Measurements from ENCODE around the gene POLR1D.

- TF ChIP-seq MAX (IDR thresholded peaks at IDR 0.05; ENCODE audit: low read depth, low read length): no peak
- TF ChIP-seq, protein P1, sequence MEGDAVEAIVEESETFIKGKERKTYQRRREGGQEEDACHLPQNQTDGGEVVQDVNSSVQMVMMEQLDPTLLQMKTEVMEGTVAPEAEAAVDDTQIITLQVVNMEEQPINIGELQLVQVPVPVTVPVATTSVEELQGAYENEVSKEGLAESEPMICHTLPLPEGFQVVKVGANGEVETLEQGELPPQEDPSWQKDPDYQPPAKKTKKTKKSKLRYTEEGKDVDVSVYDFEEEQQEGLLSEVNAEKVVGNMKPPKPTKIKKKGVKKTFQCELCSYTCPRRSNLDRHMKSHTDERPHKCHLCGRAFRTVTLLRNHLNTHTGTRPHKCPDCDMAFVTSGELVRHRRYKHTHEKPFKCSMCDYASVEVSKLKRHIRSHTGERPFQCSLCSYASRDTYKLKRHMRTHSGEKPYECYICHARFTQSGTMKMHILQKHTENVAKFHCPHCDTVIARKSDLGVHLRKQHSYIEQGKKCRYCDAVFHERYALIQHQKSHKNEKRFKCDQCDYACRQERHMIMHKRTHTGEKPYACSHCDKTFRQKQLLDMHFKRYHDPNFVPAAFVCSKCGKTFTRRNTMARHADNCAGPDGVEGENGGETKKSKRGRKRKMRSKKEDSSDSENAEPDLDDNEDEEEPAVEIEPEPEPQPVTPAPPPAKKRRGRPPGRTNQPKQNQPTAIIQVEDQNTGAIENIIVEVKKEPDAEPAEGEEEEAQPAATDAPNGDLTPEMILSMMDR (IDR thresholded peaks at IDR 0.05; ENCODE audit: low read depth, low read length): no peak
Measured at GRCh38 chr13:27631156-27631555, 9.5 kb downstream of the POLR1D start.

All from NB4 (cell line).